ENCODE data around the gene MAP3K9.

GRCh38 chr14:70804556-70805162 is 4.7 kb downstream of the MAP3K9 start:
- no peak for TF ChIP-seq CTCF (IDR thresholded peaks at IDR 0.05; ENCODE audit: low read length)
- no peak for TF ChIP-seq EZH2 (optimal IDR thresholded peaks at IDR 0.05; ENCODE audit: low read depth, low read length)
